ENCODE results near the gene L3MBTL2. TPM values are rescaled to one million over a fixed set of nuclear protein-coding genes. Genes with fewer than 3 reads are reported as not detected.

Gene L3MBTL2
- total RNA-seq, 1 experiment from 2014 or later: 22.3 TPM

- H3K4me3 ChIP-seq: no peak overlapping the region
- ChIA-PET POLR2A (ENCODE audit: unreplicated experiment) (interaction anchor here (0.5 kb wide), 1 partner anchor 31 kb away, joined by 7 read pairs; no protein-coding TSS in a partner anchor), CTCF (no interaction called here)
- intact Hi-C loops (cut with micrococcal nuclease; ENCODE audit: unreplicated experiment): no loop called here
- H3K9me3 ChIP-seq (ENCODE audit: insufficient read depth, low read depth): no peaks in the 10 kb centered on the region
- no peak overlapping the region for H3K27ac ChIP-seq
- TF ChIP-seq CTCF (conservative IDR thresholded peaks at IDR 0.05) (no peak), EZH2 (IDR thresholded peaks at IDR 0.05; ENCODE audit: low read depth) (no peak)
- no peaks in the 10 kb centered on the region for H3K9me2 ChIP-seq (ENCODE audit: insufficient read depth)
- H2AFZ ChIP-seq: no peak overlapping the region
- H3K4me1 ChIP-seq (replicated peaks; ENCODE audit: insufficient read depth): no peaks in the 10 kb centered on the region
- no TSS peak for BruUV-seq (replicated peaks)
- peak in 1 of 2 experiments; percentile 5 for DNase-seq
- no peaks in the 10 kb centered on the region for H3K27me3 ChIP-seq (ENCODE audit: insufficient read depth, low read depth)
- peaks cover 20% of the 10 kb centered on the region; the same call in 1 of the 2 replicates for H3K79me2 ChIP-seq (ENCODE audit: low read depth)
- H3K4me2 ChIP-seq: no peak overlapping the region
- H4K20me1 ChIP-seq (ENCODE audit: insufficient read depth): peaks cover 8% of the 10 kb centered on the region
- peaks cover 20% of the 10 kb centered on the region; the same call in 1 of the 2 replicates for H3F3A ChIP-seq (ENCODE audit: insufficient read depth, low read depth)
- H3K36me3 ChIP-seq (ENCODE audit: low read depth): peaks cover 61% of the 10 kb centered on the region
Measured at GRCh38 chr22:41271787-41272186, 66.7 kb downstream of the L3MBTL2 start.

- no peak overlapping the region for H3K27ac ChIP-seq
- TF ChIP-seq CTCF (conservative IDR thresholded peaks at IDR 0.05) (no peak), EZH2 (IDR thresholded peaks at IDR 0.05; ENCODE audit: low read depth) (no peak)
- no peaks in the 10 kb centered on the region for H3K4me1 ChIP-seq (replicated peaks; ENCODE audit: insufficient read depth)
- ChIA-PET CTCF (no interaction called here), POLR2A (ENCODE audit: unreplicated experiment) (interaction anchor here (0.7 kb wide), 1 partner anchor 15 kb away, joined by 3 read pairs; no protein-coding TSS in a partner anchor)
- H4K20me1 ChIP-seq (ENCODE audit: insufficient read depth): peaks cover 10% of the 10 kb centered on the region
- no peak overlapping the region for H3K4me2 ChIP-seq
- H3K79me2 ChIP-seq (ENCODE audit: low read depth): peaks cover 21% of the 10 kb centered on the region; the same call in 1 of the 2 replicates
- intact Hi-C loops (cut with micrococcal nuclease; ENCODE audit: unreplicated experiment): no loop called here
- no peaks in the 10 kb centered on the region for H3K9me2 ChIP-seq (ENCODE audit: insufficient read depth)
- no peaks in the 10 kb centered on the region for H3K9me3 ChIP-seq (ENCODE audit: insufficient read depth, low read depth)
- peaks cover 62% of the 10 kb centered on the region for H3K36me3 ChIP-seq (ENCODE audit: low read depth)
- BruUV-seq (replicated peaks): no TSS peak
- peaks cover 25% of the 10 kb centered on the region; the same call in 1 of the 2 replicates for H3F3A ChIP-seq (ENCODE audit: insufficient read depth, low read depth)
- peak in 1 of 2 experiments; percentile 12 for DNase-seq
- H3K27me3 ChIP-seq (ENCODE audit: insufficient read depth, low read depth): no peaks in the 10 kb centered on the region
- no peak overlapping the region for H3K4me3 ChIP-seq
- no peak overlapping the region for H2AFZ ChIP-seq
Measured at GRCh38 chr22:41273128-41273527, 68.0 kb downstream of the L3MBTL2 start.

GRCh38 chr22:41274856-41275255 lies 69.7 kb downstream of the L3MBTL2 start:
- H3K79me2 ChIP-seq (ENCODE audit: low read depth): peaks cover 22% of the 10 kb centered on the region
- BruUV-seq (replicated peaks): no TSS peak

More at GRCh38 chr22:41274856-41275255, 69.7 kb downstream of the L3MBTL2 start:
- POLR2A ChIA-PET (ENCODE audit: unreplicated experiment): interaction anchor here (0.5 kb wide), 1 partner anchor 38 kb away, joined by 11 read pairs; no protein-coding TSS in a partner anchor
- Histone ChIP-seq H3K4me2 (no peak overlapping the region), H3K27me3 (ENCODE audit: insufficient read depth, low read depth) (no peaks in the 10 kb centered on the region), H4K20me1 (ENCODE audit: insufficient read depth) (peaks cover 20% of the 10 kb centered on the region), H3K27ac (no peak overlapping the region), H3K4me3 (no peak overlapping the region), H3K36me3 (ENCODE audit: low read depth) (peaks cover 58% of the 10 kb centered on the region), H2AFZ (no peak overlapping the region), H3F3A (ENCODE audit: insufficient read depth, low read depth) (peaks cover 29% of the 10 kb centered on the region), H3K9me3 (ENCODE audit: insufficient read depth, low read depth) (no peaks in the 10 kb centered on the region), H3K9me2 (ENCODE audit: insufficient read depth) (no peaks in the 10 kb centered on the region), H3K4me1 (replicated peaks; ENCODE audit: insufficient read depth) (no peaks in the 10 kb centered on the region)
- peak in 1 of 2 experiments; percentile 5 for DNase-seq
- no peak for TF ChIP-seq CTCF (conservative IDR thresholded peaks at IDR 0.05)
- intact Hi-C loops (cut with micrococcal nuclease; ENCODE audit: unreplicated experiment): no loop called here
- CTCF ChIA-PET: no interaction called here
